Erythroblast (primary cell): ENCODE data around the gene CHCHD3.

Experiments used
- DNase-seq, 2 experiments: peaks; one replicate each; lab custom pipeline; 2025; lab: John Stamatoyannopoulos, UW
- GATA1 ChIP-seq: IDR thresholded peaks from 2 replicates; pipeline ENCODE4 v1.6.1; 2011; ENCODE audit warnings: low read depth, mild to moderate bottlenecking, control low read depth, low read length, moderate library complexity
- POLR2A ChIP-seq: IDR thresholded peaks from 2 replicates; pipeline ENCODE4 v1.6.1; 2011; ENCODE audit warnings: mild to moderate bottlenecking, low read length

CHCHD3 gene

GRCh38 chr7:132779164-132779563 is 302.7 kb downstream of the CHCHD3 start:
- no peak for DNase-seq
- TF ChIP-seq GATA1 (no peak), POLR2A (no peak)

- no peak for DNase-seq
- TF ChIP-seq POLR2A (no peak), GATA1 (no peak)
Measured at GRCh38 chr7:132778761-132779160, 303.1 kb downstream of the CHCHD3 start.

- no peak for DNase-seq
- TF ChIP-seq GATA1: no peak
- TF ChIP-seq POLR2A: no peak
Measured at GRCh38 chr7:132777956-132778355, 303.9 kb downstream of the CHCHD3 start.

GRCh38 chr7:132777414-132777813 is 304.5 kb downstream of the CHCHD3 start:
- DNase-seq: no peak
- TF ChIP-seq GATA1 (no peak), POLR2A (no peak)

- DNase-seq: no peak
- TF ChIP-seq POLR2A: no peak
- no peak for TF ChIP-seq GATA1
Measured at GRCh38 chr7:132776048-132776620, 305.8 kb downstream of the CHCHD3 start.

GRCh38 chr7:132773527-132773956 is 308.3 kb downstream of the CHCHD3 start:
- TF ChIP-seq POLR2A (no peak), GATA1 (no peak)
- no peak for DNase-seq

GRCh38 chr7:132771301-132771730 is 310.6 kb downstream of the CHCHD3 start:
- no peak for TF ChIP-seq POLR2A
- no peak for DNase-seq

GRCh38 chr7:132770055-132770454 is 311.8 kb downstream of the CHCHD3 start:
- DNase-seq: no peak
- TF ChIP-seq GATA1 (no peak), POLR2A (no peak)

GRCh38 chr7:132769280-132769679 is 312.6 kb downstream of the CHCHD3 start:
- TF ChIP-seq GATA1: no peak
- no peak for TF ChIP-seq POLR2A
- DNase-seq: no peak

- TF ChIP-seq POLR2A (no peak), GATA1 (no peak)
- DNase-seq: no peak
Measured at GRCh38 chr7:132768099-132768498, 313.8 kb downstream of the CHCHD3 start.

- DNase-seq: no peak
- TF ChIP-seq POLR2A (no peak), GATA1 (no peak)
Measured at GRCh38 chr7:132767378-132767777, 314.5 kb downstream of the CHCHD3 start.

- no peak for DNase-seq
- TF ChIP-seq POLR2A: no peak
- no peak for TF ChIP-seq GATA1
Measured at GRCh38 chr7:132766660-132767059, 315.2 kb downstream of the CHCHD3 start.

GRCh38 chr7:132765861-132766260 is 316.0 kb downstream of the CHCHD3 start:
- TF ChIP-seq GATA1: no peak
- TF ChIP-seq POLR2A: no peak
- DNase-seq: no peak

- no peak for DNase-seq
- TF ChIP-seq POLR2A: no peak
- TF ChIP-seq GATA1: no peak
Measured at GRCh38 chr7:132764762-132765161, 317.1 kb downstream of the CHCHD3 start.

- DNase-seq: no peak
- TF ChIP-seq GATA1 (no peak), POLR2A (no peak)
Measured at GRCh38 chr7:132760866-132761265, 321.0 kb downstream of the CHCHD3 start.

GRCh38 chr7:132760244-132760623 is 321.7 kb downstream of the CHCHD3 start:
- no peak for DNase-seq
- TF ChIP-seq POLR2A (no peak), GATA1 (no peak)

- TF ChIP-seq GATA1: no peak
- no peak for DNase-seq
Measured at GRCh38 chr7:132759482-132760243, 322.2 kb downstream of the CHCHD3 start.
